CD14-positive monocyte (primary cell): ENCODE results near the gene BCAS1. TPM values are rescaled to one million over a fixed set of nuclear protein-coding genes. Genes with fewer than 3 reads are reported as not detected.
A peak's percentile ranks its signal among the peaks of the same experiment; 100 is the strongest.

Source experiments
- DNase-seq, 3 donors: peaks; one replicate each; pipeline ENCODE4 v3.0.0-alpha.2; 2011 to 2022
- H2AFZ ChIP-seq: 2 replicates; pipeline ENCODE4 v1.6.0; 2012; ENCODE audit warnings: mild to moderate bottlenecking, low read depth, low read length, inconsistent platforms; ENCODE audit not compliant: insufficient read depth, poor library complexity, severe bottlenecking
- H3K27ac ChIP-seq, 2 donors: 1 replicate in 1 of 2; 2 replicates in 1 of 2; pipeline ENCODE4 v1.5.1; 2012 to 2013; ENCODE audit warnings: low read length in 2 of 2, control low read depth in 1 of 2, inconsistent platforms in 1 of 2, low read depth in 1 of 2, mild to moderate bottlenecking in 1 of 2
- H3K27me3 ChIP-seq, 2 donors: one replicate each; pipeline versions ENCODE4 v1.6.0 to v1.6.1; 2011 to 2013; ENCODE audit warnings: low read length in 2 of 2; ENCODE audit not compliant: control insufficient read depth in 2 of 2, insufficient read depth in 2 of 2
- H3K36me3 ChIP-seq, 2 donors: replicated peaks in 1 of 2; 1 replicate in 1 of 2; 2 replicates in 1 of 2; pipeline versions ENCODE4 v1.5.1 to v1.6.1; 2012 to 2013; ENCODE audit warnings: low read length in 2 of 2, control low read depth in 1 of 2, inconsistent platforms in 1 of 2, mild to moderate bottlenecking in 1 of 2; ENCODE audit not compliant: insufficient read depth in 2 of 2, control insufficient read depth in 1 of 2
- H3K4me1 ChIP-seq, 2 donors: 1 replicate in 1 of 2; 2 replicates in 1 of 2; pipeline versions ENCODE4 v1.5.1 to v1.6.1; 2012 to 2013; ENCODE audit warnings: low read length in 2 of 2, control low read depth in 1 of 2, inconsistent platforms in 1 of 2, mild to moderate bottlenecking in 1 of 2, moderate library complexity in 1 of 2; ENCODE audit not compliant: insufficient read depth in 2 of 2, control insufficient read depth in 1 of 2
- H3K4me2 ChIP-seq: replicated peaks from 2 replicates; pipeline ENCODE3; 2012; ENCODE audit warnings: low read length, moderate library complexity, mild to moderate bottlenecking; ENCODE audit not compliant: poor library complexity, severe bottlenecking; ENCODE audit errors: extremely low read depth
- H3K4me3 ChIP-seq, 3 experiments: fragments of 200-600 bp in 1 of 3; sonication (generic) in 1 of 3; replicated peaks in 1 of 3; 1 replicate in 2 of 3; 2 replicates in 1 of 3; pipeline ENCODE4 v1.5.1; 2011 to 2013; ENCODE audit warnings: low read length in 3 of 3, mild to moderate bottlenecking in 3 of 3, control low read depth in 2 of 3, low read depth in 2 of 3, inconsistent platforms in 1 of 3, moderate library complexity in 1 of 3
- H3K79me2 ChIP-seq: 2 replicates; pipeline ENCODE4 v1.6.0; 2012; ENCODE audit warnings: mild to moderate bottlenecking, control low read depth, inconsistent platforms, low read length, moderate library complexity; ENCODE audit not compliant: insufficient read depth
- H3K9ac ChIP-seq: 2 replicates; pipeline ENCODE4 v1.6.0; 2017; ENCODE audit warnings: low read length, mild to moderate bottlenecking; ENCODE audit not compliant: insufficient read depth, poor library complexity, severe bottlenecking
- H3K9me3 ChIP-seq, 2 donors: replicated peaks in 1 of 2; 1 replicate in 1 of 2; 2 replicates in 1 of 2; pipeline versions ENCODE4 v1.5.1 to v1.6.1; 2012 to 2013; ENCODE audit warnings: low read length in 2 of 2, control low read depth in 1 of 2; ENCODE audit not compliant: control insufficient read depth in 1 of 2, insufficient read depth in 1 of 2
- H4K20me1 ChIP-seq: 2 replicates; pipeline ENCODE4 v1.6.0; 2012; ENCODE audit warnings: mild to moderate bottlenecking, low read length, control low read depth, moderate library complexity; ENCODE audit not compliant: insufficient read depth
- H3K27ac Mint-ChIP-seq, 7 donors: one replicate each; pipeline ENCODE4 v1.8.0; 2020; ENCODE audit warnings: mild to moderate bottlenecking in 7 of 7, mixed read lengths in 7 of 7, moderate library complexity in 6 of 7, inconsistent platforms in 2 of 7
- H3K27me3 Mint-ChIP-seq, 3 donors: one replicate each; pipeline ENCODE4 v1.8.0; 2021 to 2022; ENCODE audit warnings: low read depth in 3 of 3, mild to moderate bottlenecking in 3 of 3, mixed read lengths in 3 of 3, moderate library complexity in 3 of 3, inconsistent platforms in 1 of 3
- H3K36me3 Mint-ChIP-seq, 2 donors: one replicate each; pipeline ENCODE4 v1.8.0; 2020; ENCODE audit warnings: mixed read lengths in 2 of 2, inconsistent platforms in 1 of 2, mild to moderate bottlenecking in 1 of 2
- H3K4me1 Mint-ChIP-seq: one replicate; pipeline ENCODE4 v1.8.0; 2020; ENCODE audit warnings: mild to moderate bottlenecking, mixed read lengths
- H3K4me3 Mint-ChIP-seq, 2 donors: one replicate each; pipeline ENCODE4 v1.8.0; 2020; ENCODE audit warnings: mild to moderate bottlenecking in 2 of 2, mixed read lengths in 2 of 2, moderate library complexity in 1 of 2
- H3K9me3 Mint-ChIP-seq, 7 donors: one replicate each; pipeline ENCODE4 v1.8.0; 2020 to 2022; ENCODE audit warnings: mixed read lengths in 7 of 7, mild to moderate bottlenecking in 6 of 7, moderate library complexity in 6 of 7, inconsistent platforms in 2 of 7
- CTCF ChIP-seq: fragments of 200-600 bp; IDR thresholded peaks from one replicate; pipeline ENCODE4 v1.8.0; 2022; ENCODE audit warnings: antibody characterized with exemption, mild to moderate bottlenecking
- WGBS: methylation state at CpG from one replicate; pipeline ENCODE4 v1.1.5; 2013; ENCODE audit warnings: missing lambda C conversion rate; ENCODE audit not compliant: insufficient coverage; 5-methylcytosine and 5-hydroxymethylcytosine counted together
- intact Hi-C, 2 donors: fragments of 100-400 bp; cut with micrococcal nuclease; formaldehyde crosslinking; loops; one replicate each; pipeline versions ENCODE4 v1.15.0 to v1.15.1; 2023
- polyA plus RNA-seq, 3 donors: library from polyadenylated mRNA; depleted of rRNA in 1 of 3; unstranded in 2 of 3; stranded (reverse) in 1 of 3; fragments of 300-500 nt in 2 of 3; fragments of >200 nt in 1 of 3; fragmentation: Illumina TruSeq in 2 of 3; gene quantifications; 1 replicate in 2 of 3; 2 replicates in 1 of 3; pipeline ENCODE4 v1.2.3, GENCODE V29; 2012 to 2021

BCAS1 gene
- polyA plus RNA-seq, 3 donors = 0.01 to 0.02 TPM; not detected in 1

GRCh38 chr20:53902968-53903651, 167.3 kb downstream of the BCAS1 start:
- no peaks in the 10 kb centered on the region for H3K36me3 ChIP-seq
- peaks cover 2 to 3% of the 10 kb centered on the region in 2 donors for H3K36me3 Mint-ChIP-seq
- no peak overlapping the region for H3K4me3 Mint-ChIP-seq
- no peaks in the 10 kb centered on the region for H3K79me2 ChIP-seq
- H3K9me3 Mint-ChIP-seq = peaks cover 0 to 3% (median 0%) of the 10 kb centered on the region in 7 donors
- intact Hi-C loops = no loop called here
- peaks cover 72% of the 10 kb centered on the region for H3K4me1 Mint-ChIP-seq
- no peaks in the 10 kb centered on the region for H3K9me3 ChIP-seq
- H3K27ac Mint-ChIP-seq = peak overlapping the region; percentile 98 to 100 (median 99)
- H3K4me2 ChIP-seq = no peak overlapping the region
- no peak for TF ChIP-seq CTCF
- no peaks in the 10 kb centered on the region for H3K27me3 ChIP-seq
- peaks cover 0 to 9% (median 0%) of the 10 kb centered on the region in 3 donors for H3K27me3 Mint-ChIP-seq
- DNase-seq = peak in 1 of 3 donors; percentile 18
- H3K4me3 ChIP-seq = no peak overlapping the region
- no CpG with 5 or more reads among the region's 11 CpGs for WGBS
- H3K4me1 ChIP-seq = peaks cover 77 to 79% of the 10 kb centered on the region in 2 donors
- no peak overlapping the region for H2AFZ ChIP-seq
- H4K20me1 ChIP-seq = no peaks in the 10 kb centered on the region
- H3K9ac ChIP-seq = peak overlapping the region; percentile 51
- peak overlapping the region; percentile 91 to 98 for H3K27ac ChIP-seq

- TF ChIP-seq CTCF = no peak
- Histone ChIP-seq H2AFZ (no peak overlapping the region), H3K4me2 (no peak overlapping the region), H3K4me1 (peaks cover 64 to 69% of the 10 kb centered on the region in 2 donors), H3K9ac (no peak overlapping the region), H3K36me3 (no peaks in the 10 kb centered on the region), H3K4me3 (no peak overlapping the region), H3K9me3 (no peaks in the 10 kb centered on the region), H4K20me1 (no peaks in the 10 kb centered on the region), H3K27me3 (no peaks in the 10 kb centered on the region), H3K79me2 (no peaks in the 10 kb centered on the region), H3K27ac (peak overlapping the region in 1 of 2 donors; percentile 98)
- intact Hi-C loops = no loop called here
- Mint-ChIP-seq H3K27me3 (peaks cover 2 to 4% (median 4%) of the 10 kb centered on the region in 3 donors), H3K27ac (peak overlapping the region in 3 of 7 donors; percentile 35 to 99 (median 82)), H3K4me1 (peaks cover 61% of the 10 kb centered on the region), H3K4me3 (no peak overlapping the region), H3K9me3 (peaks cover 0 to 3% (median 0%) of the 10 kb centered on the region in 7 donors), H3K36me3 (peaks cover 2 to 3% of the 10 kb centered on the region in 2 donors)
- no CpG with 5 or more reads among the region's 4 CpGs for WGBS
- DNase-seq = no peak
Observed at GRCh38 chr20:53901497-53902096, 168.8 kb downstream of the BCAS1 start.
